Measurements from ENCODE around the gene OR2M3. TPM values are rescaled to one million over a fixed set of nuclear protein-coding genes. Genes with fewer than 3 reads are reported as not detected.

Gene OR2M3
- total RNA-seq = not detected in 2 replicates

- no peak for DNase-seq (ENCODE audit: low read depth)
- no peaks in the 10 kb centered on the region for H3K27me3 ChIP-seq (ENCODE audit: control insufficient read depth, insufficient read depth, low read length)
- H3K4me3 ChIP-seq (ENCODE audit: low read depth, low read length) = no peak within 1 kb of the TSS
- TF ChIP-seq CTCF (IDR thresholded peaks at IDR 0.05; ENCODE audit: insufficient read depth, low read length, poor library complexity, severe bottlenecking) = no peak
- no peaks in the 10 kb centered on the region for H3K36me3 ChIP-seq (ENCODE audit: control insufficient read depth, insufficient read depth, low read length)
These were observed at the start of gene OR2M3 for GRCh38 chr1:248196965-248197364. TSS of gene OR2M3 (plus strand) at chr1:248197265. CDS start at chr1:248203068, 5,803 bp downstream.

- TF ChIP-seq CTCF (IDR thresholded peaks at IDR 0.05; ENCODE audit: insufficient read depth, low read length, poor library complexity, severe bottlenecking) = no peak
- no peaks in the 10 kb centered on the region for H3K36me3 ChIP-seq (ENCODE audit: control insufficient read depth, insufficient read depth, low read length)
- no peak for DNase-seq (ENCODE audit: low read depth)
- no peaks in the 10 kb centered on the region for H3K27me3 ChIP-seq (ENCODE audit: control insufficient read depth, insufficient read depth, low read length)
- H3K4me3 ChIP-seq (ENCODE audit: low read depth, low read length) = no peak overlapping the region
These were observed 44.8 kb upstream of the OR2M3 start for GRCh38 chr1:248152056-248152827.

- Histone ChIP-seq H3K27me3 (ENCODE audit: control insufficient read depth, insufficient read depth, low read length) (no peaks in the 10 kb centered on the region), H3K4me3 (ENCODE audit: low read depth, low read length) (no peak overlapping the region), H3K36me3 (ENCODE audit: control insufficient read depth, insufficient read depth, low read length) (no peaks in the 10 kb centered on the region)
- TF ChIP-seq CTCF (IDR thresholded peaks at IDR 0.05; ENCODE audit: insufficient read depth, low read length, poor library complexity, severe bottlenecking) = no peak
- DNase-seq (ENCODE audit: low read depth) = no peak
These were observed 41.1 kb upstream of the OR2M3 start for GRCh38 chr1:248155927-248156326.

- TF ChIP-seq CTCF (IDR thresholded peaks at IDR 0.05; ENCODE audit: insufficient read depth, low read length, poor library complexity, severe bottlenecking) = no peak
- Histone ChIP-seq H3K4me3 (ENCODE audit: low read depth, low read length) (no peak overlapping the region), H3K36me3 (ENCODE audit: control insufficient read depth, insufficient read depth, low read length) (no peaks in the 10 kb centered on the region), H3K27me3 (ENCODE audit: control insufficient read depth, insufficient read depth, low read length) (no peaks in the 10 kb centered on the region)
- DNase-seq (ENCODE audit: low read depth) = no peak
These were observed 38.3 kb upstream of the OR2M3 start for GRCh38 chr1:248158758-248159157.

GRCh38 chr1:248164031-248164430, 33.0 kb upstream of the OR2M3 start:
- no peak for TF ChIP-seq CTCF (IDR thresholded peaks at IDR 0.05; ENCODE audit: insufficient read depth, low read length, poor library complexity, severe bottlenecking)
- Histone ChIP-seq H3K4me3 (ENCODE audit: low read depth, low read length) (no peak overlapping the region), H3K27me3 (ENCODE audit: control insufficient read depth, insufficient read depth, low read length) (no peaks in the 10 kb centered on the region), H3K36me3 (ENCODE audit: control insufficient read depth, insufficient read depth, low read length) (no peaks in the 10 kb centered on the region)
- DNase-seq (ENCODE audit: low read depth) = no peak

- no peak for TF ChIP-seq CTCF (IDR thresholded peaks at IDR 0.05; ENCODE audit: insufficient read depth, low read length, poor library complexity, severe bottlenecking)
- no peak overlapping the region for H3K4me3 ChIP-seq (ENCODE audit: low read depth, low read length)
- no peak for DNase-seq (ENCODE audit: low read depth)
- H3K27me3 ChIP-seq (ENCODE audit: control insufficient read depth, insufficient read depth, low read length) = no peaks in the 10 kb centered on the region
- H3K36me3 ChIP-seq (ENCODE audit: control insufficient read depth, insufficient read depth, low read length) = no peaks in the 10 kb centered on the region
These were observed 31.9 kb upstream of the OR2M3 start for GRCh38 chr1:248165186-248165585.

Data from kidney epithelial cell (primary cell).